ENCODE measurements around the gene C12orf76.
"Not testable (repeated sequence)": the region's sequence is repeated elsewhere in the genome, so short reads cannot be mapped to it uniquely, and the experiment has no call there.

C12orf76 gene

DNA sequence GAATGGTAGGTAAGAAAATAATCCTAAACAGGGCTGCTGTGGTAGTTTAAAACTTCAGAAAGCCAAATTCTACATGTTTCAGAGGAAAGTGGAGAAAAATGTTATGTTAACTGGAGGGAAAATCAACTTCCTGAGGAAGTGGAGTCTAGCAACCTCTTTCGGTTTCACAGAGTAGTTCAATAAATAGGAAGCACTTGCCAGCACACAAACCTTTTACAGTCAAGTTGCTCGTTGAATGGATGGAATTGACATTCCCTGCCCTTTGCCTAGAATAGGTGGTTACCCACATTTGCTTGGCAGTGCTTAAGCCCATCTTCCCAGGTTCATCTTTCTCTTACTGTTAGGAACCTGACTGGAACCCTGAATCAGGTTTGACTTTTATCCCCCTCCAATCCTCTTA lies 33.2 kb downstream of the C12orf76 start:
- DNase-seq, result no peak

DNA sequence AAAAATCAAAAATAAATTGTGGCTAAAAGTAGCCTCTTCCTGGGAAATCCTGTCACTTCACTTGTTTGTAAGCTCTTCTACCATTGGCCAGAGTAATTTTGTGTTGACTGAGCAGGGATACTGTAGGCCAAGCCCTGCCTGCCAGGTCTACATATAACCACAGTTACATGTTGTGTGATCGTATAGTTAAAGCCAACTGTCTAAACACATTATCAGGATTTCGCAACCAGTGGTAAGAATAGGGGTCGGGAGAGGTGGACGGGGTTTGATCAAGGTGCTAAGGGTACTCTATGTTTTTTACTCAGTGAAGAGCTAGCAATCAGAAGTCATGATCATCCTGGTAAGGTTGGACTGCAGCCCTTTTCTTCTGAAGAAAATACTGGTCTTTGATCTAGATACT lies 35.7 kb downstream of the C12orf76 start:
- DNase-seq, result no peak

DNA sequence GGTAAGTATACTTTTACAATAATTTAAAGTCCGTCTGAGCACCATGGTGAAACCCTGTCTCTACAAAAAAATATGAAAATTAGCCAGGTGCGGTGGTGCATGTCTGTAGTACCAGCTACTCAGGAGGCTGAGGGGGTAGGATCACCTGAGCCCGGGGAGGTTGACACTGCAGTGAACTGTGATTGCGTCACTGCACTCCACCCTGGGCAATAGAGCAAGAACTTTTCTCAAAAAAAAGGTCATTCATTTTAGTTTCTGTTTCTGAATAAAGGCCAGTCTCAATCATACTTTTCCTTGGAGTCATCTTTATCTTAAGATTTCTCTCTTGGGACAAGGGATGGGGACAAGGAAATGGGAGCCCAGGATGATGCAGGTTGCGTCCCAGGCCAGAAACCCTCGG lies 36.2 kb downstream of the C12orf76 start:
- no peak for DNase-seq

DNA sequence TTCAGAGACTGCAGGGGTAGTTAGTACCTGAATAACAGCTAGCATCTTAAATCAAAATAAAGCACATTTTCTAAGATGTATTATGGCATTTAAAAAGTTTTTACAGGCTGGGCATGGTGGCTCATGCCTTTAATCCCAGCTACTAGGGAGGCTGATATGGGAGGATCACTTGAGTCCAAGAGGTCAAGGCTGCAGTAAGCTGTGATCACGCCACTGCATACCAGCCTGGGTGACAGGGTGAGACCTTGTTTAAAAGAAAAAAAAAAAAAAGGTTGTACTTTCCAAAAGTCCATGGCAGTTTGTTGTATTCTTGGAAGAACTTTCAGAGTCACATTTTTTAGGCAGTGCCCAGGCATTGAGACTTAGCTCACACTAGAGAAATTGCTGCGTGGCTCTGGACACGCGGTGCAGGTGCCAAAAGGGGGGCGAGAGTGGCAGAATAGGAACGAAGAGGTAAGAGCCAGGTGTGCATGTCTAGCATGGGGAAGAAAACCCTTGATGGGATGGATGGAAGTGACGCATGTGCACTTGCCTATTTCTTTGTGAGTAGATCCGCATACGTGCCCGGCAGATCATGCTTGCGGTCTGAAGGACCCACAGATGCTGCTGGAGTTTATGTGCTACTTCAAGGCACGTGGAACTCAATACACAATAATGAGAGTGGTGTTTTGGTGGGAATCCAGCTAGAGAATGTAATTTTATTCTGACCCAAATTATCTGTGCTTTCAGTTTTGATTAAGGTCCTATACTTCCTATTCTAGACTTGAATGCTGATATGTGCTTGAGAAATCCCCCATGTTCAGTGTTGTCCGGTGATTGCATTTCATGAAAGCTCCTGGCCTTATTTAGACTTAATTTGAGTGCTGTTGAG lies 37.2 kb downstream of the C12orf76 start:
- no peak for DNase-seq

DNA sequence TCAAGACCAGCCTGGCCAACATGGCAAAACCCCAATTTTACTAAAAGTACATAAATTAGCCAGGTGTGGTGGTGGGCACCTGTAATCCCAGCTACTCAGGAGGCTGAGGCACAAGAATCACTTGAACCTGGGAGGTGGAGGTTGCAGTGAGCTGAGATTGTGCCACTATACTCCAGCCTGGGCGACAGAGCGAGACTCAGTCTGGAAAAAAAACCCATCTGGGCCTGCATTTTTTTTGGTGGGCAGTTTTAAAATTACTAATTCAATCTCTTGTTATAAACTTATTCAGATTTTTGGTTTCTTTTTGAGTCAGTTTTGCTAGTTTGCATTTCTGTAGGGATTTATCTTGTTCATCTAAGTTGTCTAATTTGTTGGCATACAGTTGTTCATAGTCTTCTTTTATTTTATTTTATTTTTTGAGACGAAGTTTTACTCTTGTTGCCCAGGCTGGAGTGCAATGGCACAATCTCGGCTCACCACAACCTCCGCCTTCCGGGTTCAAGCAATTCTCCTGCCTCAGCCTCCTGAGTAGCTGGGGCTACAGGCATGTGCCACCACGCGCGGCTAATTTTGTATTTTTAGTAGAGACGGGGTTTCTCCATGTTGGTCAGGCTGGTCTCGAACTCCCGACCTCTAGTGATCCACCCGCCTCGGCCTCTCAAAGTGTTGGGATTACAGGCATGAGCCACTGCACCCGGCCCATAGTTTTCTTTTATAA lies 39.5 kb downstream of the C12orf76 start:
- not testable (repeated sequence) for DNase-seq

DNA sequence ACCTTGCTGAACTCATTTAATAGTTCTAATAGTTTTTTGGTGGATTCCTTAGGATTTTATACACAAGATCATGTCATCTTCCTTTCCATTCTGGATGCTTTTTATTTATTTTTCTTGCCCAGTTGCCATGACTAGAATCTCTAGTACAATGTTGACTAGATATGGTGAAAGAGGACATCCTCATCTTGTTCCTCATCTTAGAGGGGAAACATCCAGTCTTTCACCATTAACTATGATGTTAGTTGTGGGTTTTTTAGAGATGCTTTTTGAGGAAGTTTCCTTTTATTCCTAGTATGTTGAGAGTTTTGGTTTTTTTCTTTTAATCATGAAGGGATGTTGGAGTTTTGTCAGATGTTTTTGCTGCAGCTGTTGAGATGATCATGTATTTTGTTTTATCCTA lies 40.4 kb downstream of the C12orf76 start:
- DNase-seq, result no peak

DNA sequence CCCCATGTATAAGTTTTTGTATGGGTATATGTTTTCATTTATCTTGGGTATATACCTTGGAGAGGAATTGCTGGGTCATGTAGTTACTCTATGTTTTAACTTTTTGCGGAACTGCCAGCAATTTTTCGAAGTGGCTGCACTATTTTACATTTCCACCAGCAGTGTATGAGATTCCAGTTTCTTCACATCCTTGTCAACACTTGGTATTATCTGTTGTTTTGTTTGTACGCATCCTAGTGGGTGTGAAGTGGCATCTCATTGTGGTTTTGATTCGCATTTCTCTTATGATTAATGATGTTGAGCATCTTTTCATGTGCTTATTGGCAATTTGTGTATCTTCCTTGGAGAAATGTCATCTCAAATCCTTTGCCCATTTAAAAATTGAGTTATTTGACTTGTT lies 42.2 kb downstream of the C12orf76 start:
- DNase-seq, result no peak

DNA sequence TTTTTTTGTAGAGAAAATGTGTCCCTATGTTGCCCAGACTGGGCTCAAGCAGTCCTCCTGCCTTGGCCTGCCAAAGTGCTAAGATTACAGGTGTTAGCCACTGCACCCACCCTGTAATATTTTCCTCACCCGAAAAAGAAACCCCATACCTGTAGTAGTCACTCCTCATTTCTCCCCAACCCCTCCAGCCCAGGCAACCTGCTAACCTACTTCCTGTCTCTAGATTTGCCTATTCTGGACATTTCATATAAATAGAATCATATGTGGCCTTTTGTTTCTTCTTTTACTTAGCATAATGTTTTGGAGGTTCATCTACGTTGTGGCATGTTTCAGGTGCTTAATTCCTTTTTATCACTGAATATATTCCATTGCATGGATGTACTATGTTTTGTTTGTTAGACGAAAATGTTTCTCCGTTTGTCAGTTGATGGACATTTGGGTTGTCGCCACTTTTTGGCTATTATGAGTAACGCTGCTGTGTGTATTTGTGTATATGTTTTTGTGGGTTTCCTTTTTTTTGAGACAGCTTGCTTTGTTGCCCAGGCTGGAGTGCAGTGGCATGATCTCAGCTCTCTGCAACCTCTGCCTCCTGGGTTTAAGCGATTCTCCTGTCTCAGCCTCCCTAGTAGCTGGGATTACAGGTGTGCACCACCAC lies 42.9 kb downstream of the C12orf76 start:
- DNase-seq, result no peak

DNA sequence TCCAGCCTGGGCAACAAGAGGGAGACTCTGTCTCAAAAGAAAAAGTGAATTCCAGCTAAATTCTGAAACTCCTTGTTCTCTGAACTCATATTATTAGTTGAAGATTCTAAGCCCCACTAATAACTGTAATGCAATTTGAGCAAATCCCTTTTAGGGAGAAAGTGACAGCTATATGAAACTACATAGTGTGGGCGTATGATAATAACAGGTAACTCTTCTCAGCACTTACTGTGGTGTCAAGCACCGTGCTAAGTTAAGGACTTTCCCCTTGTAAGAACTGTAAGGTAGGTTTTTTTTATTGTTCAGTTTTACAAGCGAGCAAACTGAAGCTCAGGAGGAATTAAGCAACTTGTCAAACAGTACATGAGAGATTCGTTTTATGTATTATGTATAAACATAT lies 43.7 kb downstream of the C12orf76 start:
- DNase-seq, result peak; percentile 38

DNA sequence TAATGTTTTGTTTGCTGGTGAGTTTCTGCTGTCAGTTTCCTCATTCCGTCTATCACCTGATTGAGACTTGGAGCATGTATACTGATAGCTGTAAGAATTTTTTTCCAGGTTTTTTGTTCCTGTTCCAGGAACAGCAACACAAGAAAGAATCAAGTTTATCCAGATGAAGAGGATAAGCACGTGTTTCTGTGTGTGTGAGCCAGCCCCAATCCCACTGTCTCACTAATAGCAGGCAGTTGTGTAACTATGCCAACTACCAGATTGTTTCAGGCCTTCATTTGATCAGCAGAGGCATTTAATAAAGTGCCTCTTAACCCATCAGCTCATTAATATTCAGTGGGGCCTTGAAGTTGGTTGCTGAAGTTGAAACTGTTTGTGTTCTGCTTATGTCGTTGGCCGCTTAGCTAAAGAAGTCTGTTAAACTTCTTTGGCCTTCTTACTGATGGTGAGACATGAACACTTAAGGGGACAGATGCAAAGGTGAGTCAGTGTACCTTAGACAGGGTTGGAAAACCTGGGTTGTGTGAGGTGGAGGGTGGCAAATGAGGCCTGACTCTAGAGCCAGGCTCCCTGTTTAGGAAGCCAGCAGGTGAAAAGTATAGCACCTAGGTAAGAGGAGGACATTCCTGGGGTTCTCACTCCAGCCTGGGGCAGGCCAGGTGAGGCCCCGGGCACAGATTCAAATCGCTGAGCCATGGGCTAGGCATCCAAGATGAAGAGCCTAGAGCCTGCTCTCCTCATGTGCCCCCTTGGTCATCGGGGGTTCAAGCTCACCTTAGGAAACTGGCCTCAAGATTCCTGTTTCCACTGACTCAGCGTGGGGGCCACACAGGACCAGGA lies 45.4 kb downstream of the C12orf76 start:
- no peak for DNase-seq

DNA sequence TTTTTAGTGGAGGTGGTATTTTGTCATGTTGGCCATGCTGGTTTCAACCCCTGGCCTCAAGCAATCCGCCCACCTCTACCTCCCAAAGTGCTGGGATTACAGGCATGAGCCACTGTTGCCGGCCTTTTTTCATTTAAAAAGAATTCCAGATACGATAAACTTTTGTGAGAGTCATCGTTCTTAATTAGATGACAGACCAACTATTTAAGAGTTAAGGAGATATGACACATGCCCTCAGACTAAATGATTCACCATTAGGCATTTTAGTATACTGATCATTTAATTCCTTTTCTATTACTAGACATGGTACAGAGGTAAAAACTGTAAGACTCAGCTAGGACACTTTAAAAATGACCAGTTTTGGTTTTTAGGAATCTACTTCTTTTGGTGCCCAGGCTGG lies 46.7 kb downstream of the C12orf76 start:
- no peak for DNase-seq

DNA sequence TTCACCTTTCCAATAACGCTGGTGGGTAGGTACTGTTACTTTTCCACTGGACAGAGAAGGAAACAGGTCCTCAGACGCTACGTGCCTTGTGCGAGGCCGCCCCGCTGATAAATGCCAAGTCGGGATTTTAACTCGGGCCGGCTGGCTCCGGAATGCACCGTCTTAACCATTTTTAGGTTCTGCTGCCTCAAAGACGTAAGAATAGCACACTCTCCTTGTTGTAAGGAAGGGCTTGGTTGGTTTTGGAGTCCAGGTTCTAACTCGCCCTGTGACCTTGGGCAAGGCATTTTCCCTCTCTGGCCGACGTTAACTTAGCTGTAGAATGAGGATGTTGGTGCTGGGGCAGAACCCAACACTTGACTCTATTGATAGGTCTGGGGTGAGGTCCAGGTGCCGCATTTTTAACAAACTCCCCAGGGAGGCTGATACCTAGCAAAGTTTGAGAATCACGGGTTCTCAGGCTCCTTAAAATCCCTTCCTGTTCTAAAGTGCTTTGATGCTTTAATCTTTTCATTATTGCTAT lies 48.3 kb downstream of the C12orf76 start:
- DNase-seq, result no peak

DNA sequence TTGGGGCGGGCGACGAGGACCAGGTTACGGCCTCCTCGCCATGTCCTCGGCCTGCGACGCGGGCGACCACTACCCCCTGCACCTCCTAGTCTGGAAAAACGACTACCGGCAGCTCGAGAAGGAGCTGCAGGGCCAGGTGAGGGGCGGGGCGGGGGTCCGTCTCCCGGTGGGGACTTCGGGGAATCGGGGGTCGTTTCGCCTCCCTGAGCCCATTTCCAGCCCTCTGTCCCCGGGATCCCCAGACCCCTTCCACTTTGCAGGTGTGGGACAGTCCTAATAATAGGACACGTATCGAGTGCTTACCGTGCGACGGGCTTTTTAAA lies 48.7 kb downstream of the C12orf76 start:
- no peak for DNase-seq

DNA sequence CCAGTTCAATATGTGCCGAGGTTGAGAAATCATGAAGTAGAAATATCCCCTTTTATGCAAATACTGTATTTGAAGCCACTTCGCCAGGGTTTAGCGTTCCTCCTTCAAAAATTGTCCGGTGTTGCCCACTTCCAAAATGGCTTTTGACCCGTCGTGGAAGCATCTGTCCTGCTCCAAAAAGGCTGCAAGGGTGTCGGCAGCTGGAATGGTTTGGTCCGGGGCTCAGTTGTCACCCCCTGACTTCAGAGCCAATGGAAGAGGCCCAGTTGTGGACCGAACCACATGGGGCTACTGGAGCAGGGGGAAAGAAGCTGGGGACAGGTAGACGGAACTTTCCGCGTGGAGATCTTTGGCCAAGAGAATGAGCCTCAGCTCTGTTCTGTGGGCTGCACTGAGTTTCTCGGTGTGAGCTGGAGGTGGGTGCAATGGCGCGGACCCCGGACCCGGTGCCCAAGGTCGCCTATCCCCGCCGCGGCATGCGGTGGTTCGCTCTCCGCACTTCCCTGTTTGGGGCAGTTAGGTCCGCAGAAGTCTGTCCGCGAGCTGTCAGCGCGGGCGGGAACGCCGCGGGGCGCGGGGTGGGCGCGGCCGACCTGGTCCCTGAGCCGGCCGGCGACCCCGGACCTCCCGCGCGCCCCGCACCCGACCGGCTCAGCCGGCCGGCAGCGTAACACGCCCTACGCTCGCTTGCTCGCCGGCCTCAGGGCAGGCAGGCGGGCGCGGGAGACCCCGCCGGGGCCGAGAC lies 49.2 kb downstream of the C12orf76 start, which contains the start of gene ANKRD13A:
Gene ANKRD13A (plus strand): TSS at position 527 of the 745 bp plus-strand sequence. CDS start 259 bp downstream, outside the sequence.
- peak; percentile 91 for DNase-seq

DNA sequence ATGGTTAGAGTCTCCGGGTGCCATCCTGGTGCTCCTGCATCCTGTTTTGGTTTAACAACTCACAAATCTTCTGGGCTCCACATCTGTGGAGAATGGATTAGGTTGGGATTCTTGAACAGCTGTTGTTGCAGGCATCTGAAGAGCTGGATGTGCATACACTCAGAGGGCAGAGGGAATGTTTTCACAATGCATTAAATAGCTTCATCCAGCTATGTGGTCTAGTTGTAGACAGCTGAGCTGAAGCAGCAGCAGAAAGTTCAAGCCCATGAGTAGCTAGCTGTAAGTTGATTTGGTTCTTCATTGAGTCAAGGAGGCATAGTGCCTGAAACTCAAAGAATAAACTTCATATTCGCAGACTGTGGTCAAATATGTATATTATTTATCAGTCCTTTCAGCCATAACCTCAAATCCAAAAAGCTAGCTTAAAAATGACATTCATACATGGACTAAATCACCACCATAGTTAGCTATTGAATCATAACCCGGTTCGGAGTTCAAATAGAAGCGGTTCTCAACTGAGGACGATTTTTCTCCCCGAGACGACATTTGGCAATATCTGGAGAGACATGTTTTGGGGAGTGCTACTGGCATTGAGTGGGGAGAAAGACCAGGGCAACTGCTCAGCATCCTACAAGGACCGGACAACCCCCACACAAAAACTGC lies 50.0 kb downstream of the C12orf76 start:
- no peak for DNase-seq

DNA sequence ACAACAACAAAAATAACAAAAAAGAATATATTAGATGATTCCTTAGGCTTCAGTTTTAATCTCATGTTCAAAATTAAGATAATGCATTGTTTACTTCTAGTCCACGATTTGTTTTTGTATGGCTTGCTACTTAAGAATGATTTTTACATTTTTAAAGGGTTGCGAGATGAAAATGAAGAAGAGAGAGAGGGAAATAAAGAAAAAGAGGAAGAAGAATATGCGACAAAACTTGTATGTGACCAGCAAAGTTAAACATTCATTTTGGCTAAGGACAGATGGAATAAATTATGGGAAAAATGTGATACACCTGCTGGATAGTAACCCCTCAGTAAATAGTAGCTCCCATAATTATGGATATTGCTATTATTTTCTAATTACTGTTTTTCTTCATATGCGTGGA lies 50.9 kb downstream of the C12orf76 start:
- no peak for DNase-seq

DNA sequence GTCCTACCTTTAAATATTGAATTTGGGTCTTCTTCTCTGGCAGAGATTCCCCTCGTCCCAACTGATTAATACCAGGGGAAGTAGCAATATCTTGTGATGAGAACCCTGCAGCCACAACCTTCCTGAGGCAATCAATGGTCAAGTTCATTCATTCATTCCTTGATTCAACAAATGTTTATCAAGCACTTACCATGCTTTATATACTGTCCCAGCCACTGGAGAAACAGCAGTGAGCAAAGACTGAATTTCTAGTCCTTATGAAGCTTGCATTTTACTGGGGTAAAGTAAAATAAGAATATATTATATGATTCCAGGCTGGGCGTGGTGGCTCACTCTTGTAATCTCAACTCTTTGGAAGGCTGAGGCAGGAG lies 51.9 kb downstream of the C12orf76 start:
- DNase-seq, result no peak

DNA sequence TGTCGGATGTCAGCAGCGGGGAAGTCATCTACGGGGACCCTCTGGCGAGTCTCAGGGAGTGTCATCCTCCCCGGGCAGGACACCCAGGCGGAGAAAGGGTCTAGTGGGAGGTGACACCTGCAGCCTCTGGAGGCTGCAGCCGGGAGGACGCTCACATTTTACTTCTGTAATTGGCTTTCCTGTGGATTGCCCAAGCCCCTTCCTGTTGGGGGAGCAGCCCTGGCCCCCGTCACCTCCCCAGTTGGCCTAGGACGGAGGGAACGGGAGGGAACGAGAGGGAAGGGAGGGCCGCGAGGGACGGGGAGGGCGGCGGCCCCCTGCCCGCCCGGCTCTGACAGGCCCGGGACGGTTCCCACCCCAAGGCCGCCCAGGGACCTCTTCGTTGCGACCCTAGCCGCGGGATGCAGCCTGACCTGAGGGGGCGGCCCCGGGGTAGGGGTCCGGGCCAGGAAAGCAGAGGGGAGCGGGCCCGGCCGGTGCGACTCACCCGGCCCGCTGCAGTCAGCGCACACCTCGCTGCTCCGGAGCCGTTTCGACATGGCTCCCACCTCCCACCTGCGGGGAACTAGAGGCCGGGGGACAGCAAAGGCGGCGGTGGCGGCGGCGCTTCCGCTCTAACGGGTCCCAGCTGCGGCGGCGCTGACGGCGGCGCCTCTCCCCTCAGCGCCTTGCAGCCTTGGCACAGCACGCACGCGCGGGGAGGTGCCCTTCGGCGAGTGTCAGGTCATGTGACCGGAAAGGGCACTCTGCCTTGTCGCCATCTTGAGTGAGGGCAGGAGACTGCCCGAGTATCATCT lies 52.4 kb downstream of the C12orf76 start, which contains the start of gene GIT2:
Gene GIT2 (minus strand): TSS at position 683 of the 797 bp plus-strand sequence. CDS start 144 bp downstream, at position 539.
- DNase-seq, result peak; percentile 95

DNA sequence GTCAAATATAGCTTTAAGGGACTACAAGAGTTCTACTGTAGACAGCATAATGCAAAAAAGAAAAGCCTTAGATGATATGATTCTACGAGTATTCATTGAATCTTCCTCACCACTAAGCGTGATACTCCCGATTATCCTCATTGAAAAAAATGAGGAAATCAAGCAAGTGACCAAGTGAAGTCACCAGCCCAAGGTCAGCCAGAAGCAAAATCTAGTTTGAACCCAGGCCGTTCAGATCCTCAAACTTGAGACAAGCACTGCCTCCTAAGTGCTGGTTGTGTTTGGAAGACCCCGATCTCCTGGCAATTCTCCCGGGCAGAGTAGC lies 53.0 kb downstream of the C12orf76 start:
- no peak for DNase-seq

DNA sequence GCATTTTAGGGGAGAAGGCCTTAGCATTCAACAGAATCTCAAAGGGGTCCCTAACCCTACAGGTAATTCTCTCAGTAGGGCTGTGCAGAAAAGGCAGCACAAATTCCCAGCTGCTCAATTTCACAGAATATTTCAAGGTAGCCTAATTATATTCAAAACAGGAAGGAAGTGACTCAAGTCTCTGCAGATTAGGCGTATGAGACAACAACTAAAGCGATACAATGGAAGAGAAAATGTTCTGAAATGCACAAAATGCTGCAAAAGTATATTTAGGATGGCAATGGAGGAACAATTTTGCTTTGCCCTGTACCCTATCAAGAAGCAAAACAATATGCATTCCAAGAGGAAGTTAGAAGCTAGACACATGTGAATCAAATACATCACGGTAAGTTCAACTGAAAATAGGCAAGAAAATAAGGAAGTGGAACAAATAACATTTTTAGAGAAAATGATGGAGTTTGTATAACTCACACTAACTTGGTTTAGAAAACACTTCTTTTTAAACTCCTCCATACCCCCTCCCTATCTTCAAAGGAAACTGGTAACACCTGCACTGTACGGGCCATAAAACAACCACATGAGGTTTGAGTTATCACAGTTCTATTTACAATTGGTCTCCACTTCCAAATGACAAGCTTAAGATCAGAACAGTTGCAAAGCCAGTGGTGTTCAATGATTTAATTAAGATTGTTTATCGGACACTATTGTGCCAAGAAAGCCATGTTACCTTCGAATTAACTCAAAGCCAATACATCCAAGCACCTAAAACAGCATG lies 53.7 kb downstream of the C12orf76 start:
- DNase-seq, result no peak
